ENCODE results near the gene HK1.

- TF ChIP-seq CTCF (IDR thresholded peaks at IDR 0.05) = no peak
- TF ChIP-seq POLR2A (IDR thresholded peaks at IDR 0.05) = no peak
These were observed 56.2 kb downstream of the HK1 start for GRCh38 chr10:69334302-69335062.
